Left kidney (tissue), 2 donors: Measurements from ENCODE around the gene GGNBP2. TPM values are rescaled to one million over a fixed set of nuclear protein-coding genes. Genes with fewer than 3 reads are reported as not detected.

Experiments
- DNase-seq: peaks from one replicate; pipeline ENCODE4 v3.0.0-alpha.2; 2013
- polyA plus RNA-seq: library from polyadenylated mRNA; unstranded; fragments of 120-200 nt; gene quantifications from one replicate; pipeline ENCODE4 v1.2.1, GENCODE V29; 2013; ENCODE audit not compliant: insufficient read length

Gene GGNBP2
- polyA plus RNA-seq, 1 donor: 112 TPM

DNA sequence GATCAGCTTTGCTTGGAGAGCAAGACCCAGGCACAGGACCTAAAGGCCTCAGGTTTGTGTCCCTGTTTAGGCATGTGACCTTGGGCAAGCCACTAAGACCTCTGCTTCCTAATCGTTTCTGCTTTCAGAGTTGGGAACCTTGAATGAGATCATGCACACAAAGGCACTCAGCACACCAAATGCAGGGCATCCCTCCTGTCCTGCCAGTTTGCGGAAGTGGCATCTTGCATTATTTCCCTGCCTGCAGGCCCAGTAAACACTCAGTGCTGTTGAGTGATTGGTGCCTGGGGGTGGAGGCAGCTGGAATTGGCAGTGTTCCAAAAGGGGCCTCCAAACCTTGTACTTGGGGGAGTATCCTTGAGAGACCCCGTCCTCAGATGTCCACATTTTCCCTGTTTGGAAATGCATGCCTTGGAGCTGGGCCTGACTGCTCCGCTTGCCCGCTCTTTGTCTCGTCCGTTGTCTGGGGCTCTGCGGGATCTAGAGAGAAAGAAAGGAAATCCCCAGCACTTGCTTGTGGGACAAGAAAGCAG lies 85.3 kb downstream of the GGNBP2 start:
- no peak for DNase-seq

DNA sequence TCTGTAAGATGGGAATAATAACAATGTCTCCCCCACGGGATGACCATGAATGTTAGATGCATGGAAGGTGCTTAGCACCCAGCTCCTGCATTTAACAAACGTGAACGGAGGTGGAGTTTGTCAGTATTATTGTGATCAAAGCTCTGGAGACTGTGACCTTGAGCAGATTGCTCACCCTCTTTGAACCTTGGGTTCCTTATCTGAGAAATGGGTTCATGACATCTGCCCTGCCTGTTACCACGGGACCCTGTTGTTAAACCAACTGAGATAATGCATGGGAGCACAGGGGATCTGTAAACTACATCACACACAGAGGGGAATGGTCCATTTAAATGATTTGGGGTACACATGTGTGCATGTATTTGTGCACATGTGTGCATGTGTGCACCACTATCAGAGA lies 86.3 kb downstream of the GGNBP2 start:
- DNase-seq: no peak

GRCh38 chr17:36632916-36633771 lies 88.4 kb downstream of the GGNBP2 start:
- DNase-seq: no peak

Other genes starting within 250 kb of the GGNBP2 start
- not detected for gene TBC1D3G, start 221.0 kb upstream of the GGNBP2 start, polyA plus RNA-seq
- gene TBC1D3H, start 156.5 kb upstream of the GGNBP2 start, polyA plus RNA-seq: not detected
- gene ZNHIT3, start 58.2 kb upstream of the GGNBP2 start, polyA plus RNA-seq: 72.3 TPM
- 70.1 TPM for gene MYO19, start 10.1 kb upstream of the GGNBP2 start, polyA plus RNA-seq
- gene PIGW, start 9.9 kb upstream of the GGNBP2 start, polyA plus RNA-seq: 17.4 TPM
- 28.8 TPM for gene DHRS11, start 47.0 kb downstream of the GGNBP2 start, polyA plus RNA-seq
- 4.0 TPM for gene MRM1, start 56.7 kb downstream of the GGNBP2 start, polyA plus RNA-seq